ENCODE results near the gene MBOAT1. TPM values are rescaled to one million over a fixed set of nuclear protein-coding genes. Genes with fewer than 3 reads are reported as not detected.

MBOAT1 gene
- total and polyA plus RNA-seq, 2 of the 13 experiments (the other 11 are each of a cell fraction or from before 2014, with no cell fraction given), result not detected

GRCh38 chr6:20212392-20213111 lies at the start of gene MBOAT1 (continued):
- TF ChIP-seq ZNF761 (CRISPR knock-in tag; conservative IDR thresholded peaks at IDR 0.05) (no peak), SRSF4 (IDR thresholded peaks at IDR 0.05; ENCODE audit: low read depth, low read length, poor library complexity, severe bottlenecking) (no peak), XBP1 (CRISPR knock-in tag; IDR thresholded peaks at IDR 0.05) (no peak), NFYB (CRISPR knock-in tag; IDR thresholded peaks at IDR 0.05) (peak; percentile 60), GATA4 (IDR thresholded peaks at IDR 0.05; ENCODE audit: borderline replicate concordance, low read depth) (no peak), ZNF615 (CRISPR knock-in tag; IDR thresholded peaks at IDR 0.05; ENCODE audit: borderline replicate concordance) (no peak), REST (IDR thresholded peaks at IDR 0.05; ENCODE audit: borderline replicate concordance in 1 of 2, low read depth in 1 of 2, low read length in 2 of 2) (no peak), ZNF414 (CRISPR knock-in tag; IDR thresholded peaks at IDR 0.05) (0 out of 2 replicates have a peak, but pooled peaks have one; percentile 24), ATM (IDR thresholded peaks at IDR 0.05; ENCODE audit: borderline replicate concordance) (no peak), MAZ (IDR thresholded peaks at IDR 0.05; ENCODE audit: borderline replicate concordance, low read depth, low read length) (no peak), MAZ (CRISPR knock-in tag; IDR thresholded peaks at IDR 0.05; ENCODE audit: low read depth) (peak; percentile 45; the same call in 1 of the 2 replicates), ZNF619 (CRISPR knock-in tag; IDR thresholded peaks at IDR 0.05) (no peak), TFAP4 (IDR thresholded peaks at IDR 0.05; ENCODE audit: borderline replicate concordance, low read depth) (no peak), ZBTB1 (CRISPR knock-in tag; IDR thresholded peaks at IDR 0.05; ENCODE audit: borderline replicate concordance) (no peak), ZNF101 (CRISPR knock-in tag; IDR thresholded peaks at IDR 0.05; ENCODE audit: borderline replicate concordance, low read depth) (no peak), GPN1 (CRISPR knock-in tag; IDR thresholded peaks at IDR 0.05; ENCODE audit: borderline replicate concordance) (no peak), ZNF547 (CRISPR knock-in tag; IDR thresholded peaks at IDR 0.05) (0 out of 2 replicates have a peak, but pooled peaks have one; percentile 50), ZNF557 (CRISPR knock-in tag; IDR thresholded peaks at IDR 0.05) (no peak), ARNTL (CRISPR knock-in tag; IDR thresholded peaks at IDR 0.05) (no peak), DR1 (CRISPR knock-in tag; IDR thresholded peaks at IDR 0.05) (peak; percentile 36; the same call in 1 of the 2 replicates), E2F1 (CRISPR knock-in tag; IDR thresholded peaks at IDR 0.05) (no peak), DMAP1 (CRISPR knock-in tag; IDR thresholded peaks at IDR 0.05) (no peak), KMT2A (CRISPR knock-in tag; IDR thresholded peaks at IDR 0.05) (no peak)

Data from HepG2 (cell line).